Measurements from ENCODE around the gene NUP133. TPM values are rescaled to one million over a fixed set of nuclear protein-coding genes. Genes with fewer than 3 reads are reported as not detected.

Gene NUP133
- total and polyA plus RNA-seq, 10 of the 15 experiments (the other 5 are each of a cell fraction or from before 2014, with no cell fraction given) = 10.9 to 45.4 (median 29.2) TPM

- H3K36me3 ChIP-seq (ENCODE audit: control insufficient read depth in 2 of 2, insufficient read depth in 2 of 2, low read length in 1 of 2) = no peaks in the 10 kb centered on the region
- ChIA-PET RAD21 (ENCODE audit: unreplicated experiment) (interaction anchor here (0.9 kb wide), 1 partner anchor 72 kb away, joined by 4 read pairs; no protein-coding TSS in a partner anchor), SMC1A (ENCODE audit: uncharacterized antibody, unreplicated experiment) (no interaction called here), CTCF (no interaction called here), POLR2A (interaction anchor here (0.6 kb wide), 1 partner anchor 1585 kb away, joined by 5 read pairs; no protein-coding TSS in a partner anchor)
- H3K79me2 ChIP-seq (ENCODE audit: control insufficient read depth, insufficient read depth, low read length) = no peaks in the 10 kb centered on the region
- no peak overlapping the region for H3K4me3 ChIP-seq
- intact Hi-C loops (cut with micrococcal nuclease; ENCODE audit: unreplicated experiment) (no loop called here), in situ Hi-C loops (cut with MboI) (no loop called here)
- 49% methylated on average over 17 of the region's 18 CpGs for WGBS (ENCODE audit: insufficient coverage, insufficient replicate concordance, low lambda C conversion rate, missing lambda C conversion rate)
- DNase-seq (ENCODE audit: low read depth, low spot score) = no peak
- H3K4me1 ChIP-seq (ENCODE audit: control insufficient read depth, insufficient read depth, low read length) = no peaks in the 10 kb centered on the region
- H3K9me3 ChIP-seq (replicated peaks; ENCODE audit: control insufficient read depth, insufficient read depth, low read length) = no peaks in the 10 kb centered on the region
- H3K9ac ChIP-seq (ENCODE audit: control insufficient read depth, insufficient read depth, low read length) = no peak overlapping the region
- TF ChIP-seq SMC3 (IDR thresholded peaks at IDR 0.05; ENCODE audit: borderline replicate concordance, low read length) (no peak), KAT2A (conservative IDR thresholded peaks at IDR 0.05; ENCODE audit: control insufficient read depth, low read depth, low read length) (no peak), RCOR1 (conservative IDR thresholded peaks at IDR 0.05; ENCODE audit: low read depth, low read length) (no peak), ZNF687 (IDR thresholded peaks at IDR 0.05) (no peak), ZBED1 (IDR thresholded peaks at IDR 0.05; ENCODE audit: borderline replicate concordance) (no peak), IRF4 (IDR thresholded peaks at IDR 0.05; ENCODE audit: low read depth, low read length) (no peak), SP1 (IDR thresholded peaks at IDR 0.05; ENCODE audit: low read depth, low read length) (no peak)
- H4K20me1 ChIP-seq (ENCODE audit: control insufficient read depth, insufficient read depth) = no peaks in the 10 kb centered on the region
- no TSS peak for BruUV-seq (replicated peaks)
- ATAC-seq = no peak
- H2AFZ ChIP-seq (ENCODE audit: control insufficient read depth, low read depth, low read length) = no peak overlapping the region
- H3K27me3 ChIP-seq (replicated peaks in 1 of 2; ENCODE audit: control insufficient read depth in 2 of 2, insufficient read depth in 2 of 2, low read length in 1 of 2) = peaks cover 13 to 17% of the 10 kb centered on the region in 2 experiments
- no peak overlapping the region for H3K4me2 ChIP-seq (ENCODE audit: control insufficient read depth, insufficient read depth)
- H3K27ac ChIP-seq (ENCODE audit: control insufficient read depth, insufficient read depth) = no peak overlapping the region
- no peak for FAIRE-seq
Measured at GRCh38 chr1:229409616-229410369, 98.3 kb downstream of the NUP133 start.
